CD4-positive, alpha-beta T cell (primary cell): ENCODE results near the gene AGRN. TPM values are rescaled to one million over a fixed set of nuclear protein-coding genes. Genes with fewer than 3 reads are reported as not detected.
"Not testable (repeated sequence)": the region's sequence is repeated elsewhere in the genome, so short reads cannot be mapped to it uniquely, and the experiment has no call there.

Experiments used
- ATAC-seq: fragments of 200-7000 bp; cut with Tn5 transposase; one replicate; pipeline ENCODE4 v1.10.0; 2022; ENCODE audit warnings: mild to moderate bottlenecking; ENCODE audit not compliant: poor library complexity
- CTCF ChIA-PET: fragments of 350-600 bp; sonication (Branson Sonifier 250); formaldehyde crosslinking; loops from one replicate; lab custom pipeline; 2021; ENCODE audit warnings: antibody characterized with exemption, inconsistent platforms; lab: Charles Lee
- POLR2A ChIA-PET: fragments of 350-600 bp; sonication (Branson Sonifier 250); formaldehyde crosslinking; loops from one replicate; lab custom pipeline; 2021; ENCODE audit warnings: antibody characterized with exemption, inconsistent platforms; lab: Charles Lee
- DNase-seq, 14 experiments: peaks; one replicate each; pipeline ENCODE4 v3.0.0-alpha.2; 2013 to 2020; ENCODE audit warnings: mixed read lengths in 2 of 14
- H3K27ac ChIP-seq, 2 donors: one replicate each; pipeline versions ENCODE4 v1.5.1 to v1.7.0; 2013; ENCODE audit warnings: low read length in 2 of 2, low read depth in 1 of 2, mild to moderate bottlenecking in 1 of 2
- H3K27me3 ChIP-seq, 2 experiments: 1 replicate in 1 of 2; 2 replicates in 1 of 2; pipeline versions ENCODE4 v1.6.1 to v1.7.0; 2013; ENCODE audit warnings: low read length in 2 of 2, control low read depth in 1 of 2, mild to moderate bottlenecking in 1 of 2, moderate library complexity in 1 of 2; ENCODE audit not compliant: insufficient read depth in 2 of 2, control insufficient read depth in 1 of 2
- H3K36me3 ChIP-seq: one replicate; pipeline ENCODE4 v1.6.1; 2013; ENCODE audit warnings: low read length, control low read depth; ENCODE audit not compliant: insufficient read depth
- H3K4me1 ChIP-seq: one replicate; pipeline ENCODE4 v1.6.1; 2013; ENCODE audit warnings: low read length, control low read depth; ENCODE audit not compliant: insufficient read depth
- H3K4me3 ChIP-seq: one replicate; pipeline ENCODE4 v1.5.1; 2013; ENCODE audit warnings: mild to moderate bottlenecking, low read length, moderate library complexity
- H3K9me3 ChIP-seq, 2 experiments: 1 replicate in 1 of 2; 2 replicates in 1 of 2; pipeline versions ENCODE4 v1.6.1 to v1.7.0; 2013; ENCODE audit warnings: low read length in 2 of 2, mild to moderate bottlenecking in 2 of 2, control low read depth in 1 of 2, moderate library complexity in 1 of 2; ENCODE audit not compliant: control insufficient read depth in 1 of 2, insufficient read depth in 1 of 2
- H3K27ac Mint-ChIP-seq: one replicate; pipeline ENCODE4 v1.8.0; 2020; ENCODE audit warnings: mixed read lengths
- H3K27me3 Mint-ChIP-seq: one replicate; pipeline ENCODE4 v1.8.0; 2021; ENCODE audit warnings: mixed read lengths
- H3K36me3 Mint-ChIP-seq: one replicate; pipeline ENCODE4 v1.8.0; 2021; ENCODE audit warnings: low read depth, mixed read lengths
- H3K4me1 Mint-ChIP-seq: one replicate; pipeline ENCODE4 v1.8.0; 2021; ENCODE audit warnings: low read depth, mixed read lengths
- H3K4me3 Mint-ChIP-seq: one replicate; pipeline ENCODE4 v1.8.0; 2020; ENCODE audit warnings: mild to moderate bottlenecking, mixed read lengths
- H3K9me3 Mint-ChIP-seq: one replicate; pipeline ENCODE4 v1.8.0; 2020; ENCODE audit warnings: mixed read lengths
- CTCF ChIP-seq: fragments of 200-600 bp; IDR thresholded peaks from one replicate; pipeline ENCODE4 v1.8.0; 2022; ENCODE audit warnings: antibody characterized with exemption, mild to moderate bottlenecking
- intact Hi-C, 2 experiments: fragments of 100-400 bp; cut with DNase I in 1 of 2; cut with micrococcal nuclease in 1 of 2; formaldehyde crosslinking; loops; one replicate each; pipeline versions ENCODE4 v1.15.1 to v1.9.0; 2023 to 2025; cut with DNase I, micrococcal nuclease
- total RNA-seq, 174 experiments: library from RNA in 2 of 174; stranded (reverse) in 2 of 174; gene quantifications; one replicate each; pipeline ENCODE4 v1.2.3 and lab custom pipeline; 2021 to 2026

The AGRN gene
- total RNA-seq, 2 experiments from 2014 or later, result 1.5 to 2.0 TPM

- Mint-ChIP-seq H3K4me3 (peak overlapping the region; percentile 94), H3K4me1 (peaks cover 31% of the 10 kb centered on the region), H3K9me3 (no peaks in the 10 kb centered on the region), H3K27ac (peak overlapping the region; percentile 88), H3K27me3 (peaks cover 1% of the 10 kb centered on the region), H3K36me3 (peaks cover 6% of the 10 kb centered on the region)
- H3K4me1 ChIP-seq, result peaks cover 29% of the 10 kb centered on the region
- TF ChIP-seq CTCF, result no peak
- no peaks in the 10 kb centered on the region for H3K36me3 ChIP-seq
- peak overlapping the region; percentile 89 to 90 for H3K27ac ChIP-seq
- H3K9me3 ChIP-seq, result peaks cover 0 to 3% of the 10 kb centered on the region in 2 experiments
- DNase-seq, result peak in 8 of 14 experiments; percentile 31 to 60 (median 49)
- intact Hi-C loops, result no loop called here
- POLR2A ChIA-PET, result interaction anchor here (0.6 to 1.8 kb wide), 8 partner anchors 10 to 393 kb away, joined by 3 to 7 read pairs (median 4); partner anchors contain the start of genes C1orf159, HES4 and MRPL20
- CTCF ChIA-PET, result interaction anchor here (0.6 to 2.7 kb wide), 4 partner anchors 13 to 97 kb away, joined by 3 to 13 read pairs (median 6); no protein-coding TSS in a partner anchor
- no peak for ATAC-seq
- H3K4me3 ChIP-seq, result peak overlapping the region; percentile 87
- H3K27me3 ChIP-seq, result no peaks in the 10 kb centered on the region
These were observed 5.8 kb upstream of the AGRN start for GRCh38 chr1:1013922-1014648.

- Mint-ChIP-seq H3K4me1 (peaks cover 31% of the 10 kb centered on the region), H3K9me3 (no peaks in the 10 kb centered on the region), H3K4me3 (peak overlapping the region; percentile 94), H3K27ac (peak overlapping the region; percentile 88), H3K27me3 (no peaks in the 10 kb centered on the region), H3K36me3 (peaks cover 6% of the 10 kb centered on the region)
- Histone ChIP-seq H3K36me3 (no peaks in the 10 kb centered on the region), H3K27me3 (no peaks in the 10 kb centered on the region), H3K4me1 (peaks cover 30% of the 10 kb centered on the region), H3K27ac (peak overlapping the region in 1 of 2 donors; percentile 90), H3K4me3 (peak overlapping the region; percentile 87), H3K9me3 (no peaks in the 10 kb centered on the region)
- no peak for TF ChIP-seq CTCF
- intact Hi-C loops, result no loop called here
- ATAC-seq (no peak), DNase-seq (no peak)
- ChIA-PET POLR2A (interaction anchor here (1.0 to 1.3 kb wide), 2 partner anchors 101 to 392 kb away, joined by 3 to 4 read pairs; partner anchors contain the start of genes C1orf159 and MRPL20), CTCF (interaction anchor here (1.7 kb wide), 1 partner anchor 18 kb away, joined by 3 read pairs; no protein-coding TSS in a partner anchor)
These were observed 4.9 kb upstream of the AGRN start for GRCh38 chr1:1014799-1015681.

GRCh38 chr1:1017397-1018320, 2.3 kb upstream of the AGRN start:
- DNase-seq, H3K27me3 Mint-ChIP-seq, H3K9me3 ChIP-seq, ATAC-seq, H3K9me3 Mint-ChIP-seq, H3K27ac ChIP-seq, H3K27me3 ChIP-seq, H3K36me3 Mint-ChIP-seq, H3K36me3 ChIP-seq, H3K4me3 ChIP-seq: not testable (repeated sequence)
- intact Hi-C loops, result loop anchor here in 1 of 2 experiments (2.0 kb wide), 1 partner anchor 51 kb away; no protein-coding TSS in a partner anchor
- ChIA-PET CTCF (interaction anchor here (1.2 kb wide), 1 partner anchor 104 kb away, joined by 4 read pairs; no protein-coding TSS in a partner anchor), POLR2A (interaction anchor here (2.1 kb wide), 1 partner anchor 16 kb away, joined by 11 read pairs; no protein-coding TSS in a partner anchor)
- peaks cover 33% of the 10 kb centered on the region for H3K4me1 Mint-ChIP-seq
- peaks cover 50% of the 10 kb centered on the region for H3K4me1 ChIP-seq
- peak overlapping the region; percentile 70 for H3K4me3 Mint-ChIP-seq
- peak overlapping the region; percentile 63 for H3K27ac Mint-ChIP-seq

GRCh38 chr1:1018321-1018685, 1.6 kb upstream of the AGRN start:
- intact Hi-C loops, result loop anchor here in 1 of 2 experiments (2.0 kb wide), 1 partner anchor 50 kb away; no protein-coding TSS in a partner anchor
- ATAC-seq, H3K4me3 ChIP-seq, H3K27me3 Mint-ChIP-seq, H3K27me3 ChIP-seq, DNase-seq, H3K27ac ChIP-seq, H3K36me3 ChIP-seq, H3K9me3 Mint-ChIP-seq, H3K9me3 ChIP-seq, H3K27ac Mint-ChIP-seq, H3K36me3 Mint-ChIP-seq: not testable (repeated sequence)
- CTCF ChIA-PET, result interaction anchor here (1.2 to 1.6 kb wide), 3 partner anchors 11 to 103 kb away, joined by 3 to 4 read pairs (median 4); no protein-coding TSS in a partner anchor
- H3K4me1 ChIP-seq, result peaks cover 50% of the 10 kb centered on the region
- peak overlapping the region; percentile 70 for H3K4me3 Mint-ChIP-seq
- POLR2A ChIA-PET, result interaction anchor here (2.1 kb wide), 1 partner anchor 16 kb away, joined by 11 read pairs; no protein-coding TSS in a partner anchor
- H3K4me1 Mint-ChIP-seq, result peaks cover 32% of the 10 kb centered on the region
